WTC11 (cell line): ENCODE results near the gene USP49. TPM values are rescaled to one million over a fixed set of nuclear protein-coding genes. Genes with fewer than 3 reads are reported as not detected.

Experiments used
- ATAC-seq: fragments of 200-7000 bp; cut with Tn5 transposase; 2 replicates; pipeline ENCODE4 v1.10.0; 2021; ENCODE audit warnings: mild to moderate bottlenecking, moderate library complexity
- CTCF ChIA-PET: fragments of 300-600 bp; sonication (Branson Sonifier 250); formaldehyde crosslinking; loops from one replicate; lab custom pipeline; 2021; ENCODE audit warnings: antibody characterized with exemption; lab: Charles Lee
- POLR2A ChIA-PET: fragments of 350-600 bp; sonication (Branson Sonifier 250); formaldehyde crosslinking; loops from one replicate; lab custom pipeline; 2021; ENCODE audit warnings: antibody characterized with exemption; lab: Charles Lee
- DNase-seq: peaks from one replicate; pipeline ENCODE4 v3.0.0; 2021; ENCODE audit warnings: low spot score
- H3K27ac Mint-ChIP-seq: 2 replicates; pipeline ENCODE4 v1.8.0; 2021; ENCODE audit warnings: mixed read lengths
- H3K27me3 Mint-ChIP-seq: 2 replicates; pipeline ENCODE4 v1.8.0; 2021; ENCODE audit warnings: low read depth, mild to moderate bottlenecking, moderate library complexity, mixed read lengths
- H3K36me3 Mint-ChIP-seq: 2 replicates; pipeline ENCODE4 v1.8.0; 2021; ENCODE audit warnings: mixed read lengths
- H3K4me1 Mint-ChIP-seq: 2 replicates; pipeline ENCODE4 v1.8.0; 2022; ENCODE audit warnings: mixed read lengths
- H3K4me3 Mint-ChIP-seq: 2 replicates; pipeline ENCODE4 v1.8.0; 2021; ENCODE audit warnings: mild to moderate bottlenecking, moderate library complexity, mixed read lengths
- H3K9me3 Mint-ChIP-seq: 2 replicates; pipeline ENCODE4 v1.8.0; 2021; ENCODE audit warnings: mixed read lengths
- CBFB ChIP-seq: sonication (generic); formaldehyde crosslinking; IDR thresholded peaks from 2 replicates; pipeline ENCODE4 v1.8.1; 2022; ENCODE audit warnings: mild to moderate bottlenecking, low read depth, missing genetic modification reagents
- ESRRA ChIP-seq: sonication (generic); formaldehyde crosslinking; IDR thresholded peaks from 2 replicates; pipeline ENCODE4 v1.8.1; 2022; ENCODE audit warnings: mild to moderate bottlenecking, missing genetic modification reagents, borderline replicate concordance
- GABPB1 ChIP-seq: sonication (generic); formaldehyde crosslinking; IDR thresholded peaks from 2 replicates; pipeline ENCODE4 v1.8.1; 2023; ENCODE audit warnings: mild to moderate bottlenecking, missing genetic modification reagents
- HMGA2 ChIP-seq: fragments of 250-450 bp; sonication (Bioruptor Pico); IDR thresholded peaks from 2 replicates; pipeline ENCODE4 v1.4.0; 2021; ENCODE audit warnings: mild to moderate bottlenecking, moderate library complexity
- IRF2 ChIP-seq: sonication (generic); formaldehyde crosslinking; IDR thresholded peaks from 2 replicates; pipeline ENCODE4 v1.8.0; 2022; ENCODE audit warnings: low read depth, missing genetic modification reagents, borderline replicate concordance
- JAZF1 ChIP-seq: fragments of 250-450 bp; sonication (Bioruptor Pico); IDR thresholded peaks from 2 replicates; pipeline ENCODE4 v1.9.0; 2021; ENCODE audit warnings: moderate library complexity, mild to moderate bottlenecking, inconsistent platforms
- MYBL2 ChIP-seq: sonication (generic); formaldehyde crosslinking; IDR thresholded peaks from 2 replicates; pipeline ENCODE4 v1.8.1; 2023; ENCODE audit warnings: mild to moderate bottlenecking, moderate library complexity, missing genetic modification reagents
- NFE2L1 ChIP-seq: sonication (generic); formaldehyde crosslinking; IDR thresholded peaks from 2 replicates; pipeline ENCODE4 v1.8.1; 2023; ENCODE audit warnings: missing genetic modification reagents
- RORB ChIP-seq: fragments of 250-450 bp; sonication (Bioruptor Pico); IDR thresholded peaks from 2 replicates; pipeline ENCODE4 v1.9.0; 2021; ENCODE audit warnings: mild to moderate bottlenecking
- SMAD4 ChIP-seq: sonication (generic); formaldehyde crosslinking; IDR thresholded peaks from 2 replicates; pipeline ENCODE4 v1.8.0; 2022; ENCODE audit warnings: mild to moderate bottlenecking, missing genetic modification reagents
- TEAD4 ChIP-seq: sonication (generic); formaldehyde crosslinking; IDR thresholded peaks from 2 replicates; pipeline ENCODE4 v1.8.0; 2022; ENCODE audit warnings: mild to moderate bottlenecking, missing genetic modification reagents
- TP53 ChIP-seq: sonication (generic); formaldehyde crosslinking; IDR thresholded peaks from 2 replicates; pipeline ENCODE4 v1.8.1; 2023; ENCODE audit warnings: mild to moderate bottlenecking, missing genetic modification reagents
- ZBTB21 ChIP-seq: sonication (generic); formaldehyde crosslinking; IDR thresholded peaks from 2 replicates; pipeline ENCODE4 v1.8.1; 2023; ENCODE audit warnings: mild to moderate bottlenecking, missing genetic modification reagents, borderline replicate concordance
- ZNF138 ChIP-seq: sonication (generic); formaldehyde crosslinking; conservative IDR thresholded peaks from 2 replicates; pipeline ENCODE4 v1.8.1; 2022; ENCODE audit warnings: mild to moderate bottlenecking, moderate library complexity, missing genetic modification reagents
- ZNF232 ChIP-seq: sonication (generic); formaldehyde crosslinking; IDR thresholded peaks from 2 replicates; pipeline ENCODE4 v1.8.0; 2022; ENCODE audit warnings: mild to moderate bottlenecking, missing genetic modification reagents
- ZNF263 ChIP-seq: sonication (generic); formaldehyde crosslinking; IDR thresholded peaks from 2 replicates; pipeline ENCODE4 v1.8.1; 2022; ENCODE audit warnings: low read depth, mild to moderate bottlenecking, moderate library complexity, missing genetic modification reagents
- ZNF396 ChIP-seq: fragments of 250-450 bp; sonication (Bioruptor Pico); IDR thresholded peaks from 2 replicates; pipeline ENCODE4 v1.8.0; 2021; ENCODE audit warnings: mild to moderate bottlenecking, moderate library complexity, borderline replicate concordance
- ZNF423 ChIP-seq: fragments of 250-450 bp; sonication (Bioruptor Pico); IDR thresholded peaks from 2 replicates; pipeline ENCODE4 v2.1.2; 2022; ENCODE audit warnings: mild to moderate bottlenecking, moderate library complexity
- ZNF671 ChIP-seq: fragments of 250-450 bp; sonication (Bioruptor Pico); IDR thresholded peaks from 2 replicates; pipeline ENCODE4 v1.8.0; 2021; ENCODE audit warnings: mild to moderate bottlenecking
- total RNA-seq: library from RNA; stranded (reverse); gene quantifications from 3 replicates; pipeline ENCODE4 v1.2.3, GENCODE V29; 2021
- TF ChIP-seq, protein P1 (sequence below): sonication (generic); formaldehyde crosslinking; IDR thresholded peaks from 2 replicates; pipeline ENCODE4 v1.8.0; 2022; ENCODE audit warnings: mild to moderate bottlenecking, missing genetic modification reagents
- TF ChIP-seq, protein P2 (sequence below): sonication (generic); formaldehyde crosslinking; IDR thresholded peaks from 2 replicates; pipeline ENCODE4 v1.8.1; 2022; ENCODE audit warnings: mild to moderate bottlenecking, moderate library complexity, missing genetic modification reagents
- TF ChIP-seq, protein P3 (sequence below): sonication (generic); formaldehyde crosslinking; IDR thresholded peaks from 2 replicates; pipeline ENCODE4 v1.8.1; 2022; ENCODE audit warnings: mild to moderate bottlenecking, missing genetic modification reagents, moderate library complexity, borderline replicate concordance
- TF ChIP-seq, protein P4 (sequence below): sonication (generic); formaldehyde crosslinking; conservative IDR thresholded peaks from 2 replicates; pipeline ENCODE4 v1.8.1; 2022; ENCODE audit warnings: mild to moderate bottlenecking, missing genetic modification reagents
- TF ChIP-seq, protein P5 (sequence below): sonication (generic); formaldehyde crosslinking; IDR thresholded peaks from 2 replicates; pipeline ENCODE4 v1.8.1; 2023; ENCODE audit warnings: mild to moderate bottlenecking, missing genetic modification reagents, moderate library complexity
- TF ChIP-seq, protein P6 (sequence below): sonication (generic); formaldehyde crosslinking; IDR thresholded peaks from 2 replicates; pipeline ENCODE4 v1.8.1; 2022; ENCODE audit warnings: missing genetic modification reagents, borderline replicate concordance
- TF ChIP-seq, protein P7 (sequence below): sonication (generic); formaldehyde crosslinking; IDR thresholded peaks from 2 replicates; pipeline ENCODE4 v1.8.1; 2022; ENCODE audit warnings: low read depth, missing genetic modification reagents, borderline replicate concordance

Gene USP49
- total RNA-seq, 1 experiment from 2014 or later, result 18.4 TPM

DNA sequence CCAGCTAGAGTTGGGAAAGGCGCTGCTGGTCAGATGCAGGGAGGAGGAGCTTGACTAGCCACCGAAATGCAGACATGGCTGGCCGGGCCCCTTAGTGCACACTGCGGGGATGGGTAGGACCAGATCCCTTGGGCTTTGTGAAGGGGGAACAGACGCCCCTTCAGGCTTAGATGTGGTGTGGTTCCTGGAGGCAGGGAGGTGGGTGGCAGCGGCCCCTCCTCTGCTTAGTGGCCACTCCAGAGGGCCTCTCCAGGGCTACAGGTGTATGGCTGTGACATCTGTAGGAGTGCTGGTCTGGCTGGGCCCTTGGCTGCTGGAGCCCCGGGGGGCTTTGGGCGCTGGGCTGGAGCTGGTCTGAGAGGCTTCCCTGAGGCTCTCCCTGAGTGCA, 40.5 kb upstream of the USP49 start (continued):
- no peak for TF ChIP-seq ZNF396 (CRISPR knock-in tag)
- no peak for TF ChIP-seq ZNF232 (CRISPR knock-in tag)
- TF ChIP-seq TEAD4 (CRISPR knock-in tag), result no peak

DNA sequence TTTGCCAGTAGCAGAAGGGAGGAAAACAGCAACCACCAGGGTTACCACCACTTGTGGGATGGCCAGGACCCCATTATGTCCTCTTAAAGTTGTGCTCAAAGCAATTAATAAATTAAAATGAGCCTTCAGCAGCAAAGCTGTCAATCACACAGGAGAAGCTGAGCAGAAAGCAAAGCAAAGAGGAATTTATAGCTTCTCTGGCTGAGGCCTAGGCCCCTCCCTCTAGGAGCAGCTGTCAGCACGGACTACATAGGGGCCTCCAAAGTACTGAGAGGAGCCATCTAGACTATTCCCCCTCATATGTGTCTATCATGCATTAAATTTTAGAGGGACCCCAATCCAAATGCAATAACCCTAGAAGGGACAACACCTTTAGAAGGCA, 40.0 kb upstream of the USP49 start:
- ATAC-seq, result no peak
- H3K4me3 Mint-ChIP-seq, result no peak overlapping the region
- ChIA-PET POLR2A (interaction anchor here (2.3 kb wide), 1 partner anchor 14 kb away, joined by 7 read pairs; the partner anchor contains the start of genes BYSL and MED20), CTCF (interaction anchor here (1.5 to 8.9 kb wide), 7 partner anchors 8 to 149 kb away, joined by 3 to 112 read pairs (median 13); partner anchors contain the start of genes BYSL, MED20 and TOMM6)
- TF ChIP-seq, protein P1, sequence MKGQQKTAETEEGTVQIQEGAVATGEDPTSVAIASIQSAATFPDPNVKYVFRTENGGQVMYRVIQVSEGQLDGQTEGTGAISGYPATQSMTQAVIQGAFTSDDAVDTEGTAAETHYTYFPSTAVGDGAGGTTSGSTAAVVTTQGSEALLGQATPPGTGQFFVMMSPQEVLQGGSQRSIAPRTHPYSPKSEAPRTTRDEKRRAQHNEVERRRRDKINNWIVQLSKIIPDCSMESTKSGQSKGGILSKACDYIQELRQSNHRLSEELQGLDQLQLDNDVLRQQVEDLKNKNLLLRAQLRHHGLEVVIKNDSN (CRISPR knock-in tag), result no peak
- TF ChIP-seq, protein P2, sequence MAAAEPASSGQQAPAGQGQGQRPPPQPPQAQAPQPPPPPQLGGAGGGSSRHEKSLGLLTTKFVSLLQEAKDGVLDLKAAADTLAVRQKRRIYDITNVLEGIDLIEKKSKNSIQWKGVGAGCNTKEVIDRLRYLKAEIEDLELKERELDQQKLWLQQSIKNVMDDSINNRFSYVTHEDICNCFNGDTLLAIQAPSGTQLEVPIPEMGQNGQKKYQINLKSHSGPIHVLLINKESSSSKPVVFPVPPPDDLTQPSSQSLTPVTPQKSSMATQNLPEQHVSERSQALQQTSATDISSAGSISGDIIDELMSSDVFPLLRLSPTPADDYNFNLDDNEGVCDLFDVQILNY (CRISPR knock-in tag), result no peak
- TF ChIP-seq ZBTB21 (CRISPR knock-in tag) (no peak), ZNF263 (CRISPR knock-in tag) (no peak), SMAD4 (CRISPR knock-in tag) (no peak)
- peaks cover 36% of the 10 kb centered on the region for H3K36me3 Mint-ChIP-seq
- H3K4me1 Mint-ChIP-seq, result peaks cover 23% of the 10 kb centered on the region
- no peaks in the 10 kb centered on the region for H3K27me3 Mint-ChIP-seq
- DNase-seq, result no peak
- no peak overlapping the region for H3K27ac Mint-ChIP-seq
- no peaks in the 10 kb centered on the region for H3K9me3 Mint-ChIP-seq

DNA sequence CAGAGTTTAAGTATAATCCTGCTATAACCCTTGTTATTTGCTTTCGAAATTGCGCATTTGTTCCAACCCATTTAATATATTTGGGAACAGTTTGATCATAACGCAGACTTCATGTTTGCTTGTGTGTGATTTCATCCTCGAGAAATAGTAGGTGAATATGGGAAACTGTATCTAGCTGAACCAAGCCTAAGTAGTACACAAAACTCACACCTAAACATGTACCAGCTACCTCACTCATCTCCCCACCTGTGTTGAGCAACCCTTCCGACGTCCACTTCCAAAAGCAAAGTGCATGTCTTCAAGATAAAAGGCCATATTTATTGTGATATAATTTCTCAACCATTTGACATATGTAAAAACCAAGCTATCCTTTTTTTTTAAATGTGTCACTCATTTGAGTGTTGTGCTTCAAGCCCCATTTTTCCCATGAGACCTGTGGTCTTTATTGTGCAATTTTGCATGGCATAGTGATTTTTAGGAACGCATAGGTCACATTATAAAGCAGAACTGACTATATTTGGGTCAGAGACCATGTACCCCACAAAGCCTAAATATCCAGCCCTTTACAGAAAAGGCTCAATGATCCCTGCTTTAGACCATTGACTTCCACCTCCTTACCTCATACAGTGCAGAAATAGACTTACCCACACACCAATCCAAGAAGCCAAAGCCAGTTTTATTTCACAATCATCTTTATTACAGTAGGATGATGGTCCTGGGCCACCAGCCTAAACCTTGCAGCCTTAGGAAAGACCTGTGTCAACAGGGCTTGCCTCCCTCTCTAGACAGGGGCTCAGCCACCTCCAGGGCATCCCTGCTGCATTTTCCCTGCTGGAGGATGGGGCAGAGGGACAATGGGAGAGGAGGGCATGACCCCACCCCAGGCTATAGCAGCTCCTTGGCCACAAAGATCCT, 39.4 kb upstream of the USP49 start:
- Mint-ChIP-seq H3K4me1 (peaks cover 16% of the 10 kb centered on the region), H3K27ac (peak overlapping the region; percentile 17; the same call in 1 of the 2 replicates), H3K36me3 (peaks cover 42% of the 10 kb centered on the region), H3K4me3 (no peak overlapping the region), H3K9me3 (no peaks in the 10 kb centered on the region), H3K27me3 (no peaks in the 10 kb centered on the region)
- ChIA-PET CTCF (interaction anchor here (0.8 to 8.9 kb wide), 7 partner anchors 12 to 280 kb away, joined by 3 to 112 read pairs (median 13); partner anchors contain the start of genes BYSL, MED20 and TOMM6), POLR2A (interaction anchor here (2.3 kb wide), 1 partner anchor 14 kb away, joined by 7 read pairs; the partner anchor contains the start of genes BYSL and MED20)
- TF ChIP-seq TP53, result no peak
- no peak for TF ChIP-seq JAZF1 (CRISPR knock-in tag)
- TF ChIP-seq NFE2L1 (CRISPR knock-in tag), result no peak
- TF ChIP-seq, protein P3, sequence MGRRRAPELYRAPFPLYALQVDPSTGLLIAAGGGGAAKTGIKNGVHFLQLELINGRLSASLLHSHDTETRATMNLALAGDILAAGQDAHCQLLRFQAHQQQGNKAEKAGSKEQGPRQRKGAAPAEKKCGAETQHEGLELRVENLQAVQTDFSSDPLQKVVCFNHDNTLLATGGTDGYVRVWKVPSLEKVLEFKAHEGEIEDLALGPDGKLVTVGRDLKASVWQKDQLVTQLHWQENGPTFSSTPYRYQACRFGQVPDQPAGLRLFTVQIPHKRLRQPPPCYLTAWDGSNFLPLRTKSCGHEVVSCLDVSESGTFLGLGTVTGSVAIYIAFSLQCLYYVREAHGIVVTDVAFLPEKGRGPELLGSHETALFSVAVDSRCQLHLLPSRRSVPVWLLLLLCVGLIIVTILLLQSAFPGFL (CRISPR knock-in tag), result no peak
- TF ChIP-seq, protein P4, sequence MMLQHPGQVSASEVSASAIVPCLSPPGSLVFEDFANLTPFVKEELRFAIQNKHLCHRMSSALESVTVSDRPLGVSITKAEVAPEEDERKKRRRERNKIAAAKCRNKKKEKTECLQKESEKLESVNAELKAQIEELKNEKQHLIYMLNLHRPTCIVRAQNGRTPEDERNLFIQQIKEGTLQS (CRISPR knock-in tag), result no peak
- no peak for TF ChIP-seq ZNF423 (CRISPR knock-in tag)
- no peak for TF ChIP-seq HMGA2 (CRISPR knock-in tag)
- no peak for TF ChIP-seq RORB
- TF ChIP-seq, protein P5, sequence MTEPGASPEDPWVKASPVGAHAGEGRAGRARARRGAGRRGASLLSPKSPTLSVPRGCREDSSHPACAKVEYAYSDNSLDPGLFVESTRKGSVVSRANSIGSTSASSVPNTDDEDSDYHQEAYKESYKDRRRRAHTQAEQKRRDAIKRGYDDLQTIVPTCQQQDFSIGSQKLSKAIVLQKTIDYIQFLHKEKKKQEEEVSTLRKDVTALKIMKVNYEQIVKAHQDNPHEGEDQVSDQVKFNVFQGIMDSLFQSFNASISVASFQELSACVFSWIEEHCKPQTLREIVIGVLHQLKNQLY, result no peak
- no peak for TF ChIP-seq MYBL2 (CRISPR knock-in tag)
- TF ChIP-seq ZNF138, result no peak
- no peak for TF ChIP-seq IRF2 (CRISPR knock-in tag)
- TF ChIP-seq, protein P6, sequence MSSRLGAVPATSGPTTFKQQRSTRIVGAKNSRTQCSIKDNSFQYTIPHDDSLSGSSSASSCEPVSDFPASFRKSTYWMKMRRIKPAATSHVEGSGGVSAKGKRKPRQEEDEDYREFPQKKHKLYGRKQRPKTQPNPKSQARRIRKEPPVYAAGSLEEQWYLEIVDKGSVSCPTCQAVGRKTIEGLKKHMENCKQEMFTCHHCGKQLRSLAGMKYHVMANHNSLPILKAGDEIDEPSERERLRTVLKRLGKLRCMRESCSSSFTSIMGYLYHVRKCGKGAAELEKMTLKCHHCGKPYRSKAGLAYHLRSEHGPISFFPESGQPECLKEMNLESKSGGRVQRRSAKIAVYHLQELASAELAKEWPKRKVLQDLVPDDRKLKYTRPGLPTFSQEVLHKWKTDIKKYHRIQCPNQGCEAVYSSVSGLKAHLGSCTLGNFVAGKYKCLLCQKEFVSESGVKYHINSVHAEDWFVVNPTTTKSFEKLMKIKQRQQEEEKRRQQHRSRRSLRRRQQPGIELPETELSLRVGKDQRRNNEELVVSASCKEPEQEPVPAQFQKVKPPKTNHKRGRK (CRISPR knock-in tag), result no peak
- no peak for TF ChIP-seq ZNF671
- TF ChIP-seq CBFB (CRISPR knock-in tag), result no peak
- TF ChIP-seq, protein P7, sequence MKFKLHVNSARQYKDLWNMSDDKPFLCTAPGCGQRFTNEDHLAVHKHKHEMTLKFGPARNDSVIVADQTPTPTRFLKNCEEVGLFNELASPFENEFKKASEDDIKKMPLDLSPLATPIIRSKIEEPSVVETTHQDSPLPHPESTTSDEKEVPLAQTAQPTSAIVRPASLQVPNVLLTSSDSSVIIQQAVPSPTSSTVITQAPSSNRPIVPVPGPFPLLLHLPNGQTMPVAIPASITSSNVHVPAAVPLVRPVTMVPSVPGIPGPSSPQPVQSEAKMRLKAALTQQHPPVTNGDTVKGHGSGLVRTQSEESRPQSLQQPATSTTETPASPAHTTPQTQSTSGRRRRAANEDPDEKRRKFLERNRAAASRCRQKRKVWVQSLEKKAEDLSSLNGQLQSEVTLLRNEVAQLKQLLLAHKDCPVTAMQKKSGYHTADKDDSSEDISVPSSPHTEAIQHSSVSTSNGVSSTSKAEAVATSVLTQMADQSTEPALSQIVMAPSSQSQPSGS (CRISPR knock-in tag), result no peak
- TF ChIP-seq TEAD4 (CRISPR knock-in tag), result no peak
- no peak for TF ChIP-seq ESRRA (CRISPR knock-in tag)
- no peak for TF ChIP-seq GABPB1 (CRISPR knock-in tag)
- DNase-seq (no peak), ATAC-seq (no peak)
